Gastrocnemius medialis (tissue), 4 donors: Measurements from ENCODE around the gene GSK3A.

Experiments used
- CTCF ChIP-seq, 5 experiments: fragments of 450-650 bp in 3 of 5; fragments of 200-600 bp in 2 of 5; sonication (generic) in 2 of 5; IDR thresholded peaks in 4 of 5; conservative IDR thresholded peaks in 1 of 5; 1 replicate in 4 of 5; 2 replicates in 1 of 5; pipeline ENCODE4 v1.5.1; 2016 to 2019; ENCODE audit warnings: antibody characterized with exemption in 5 of 5, mild to moderate bottlenecking in 3 of 5, moderate library complexity in 3 of 5
- POLR2A ChIP-seq, 2 donors: fragments of 450-650 bp; IDR thresholded peaks; one replicate each; pipeline ENCODE4 v1.6.1; 2017; ENCODE audit warnings: antibody characterized with exemption in 2 of 2, mild to moderate bottlenecking in 2 of 2, moderate library complexity in 2 of 2

GRCh38 chr19:42287017-42287826 lies 44.8 kb upstream of the GSK3A start:
- TF ChIP-seq CTCF (IDR thresholded peaks at IDR 0.05 in 4 of 5, conservative IDR thresholded peaks at IDR 0.05 in 1 of 5) (no peak), POLR2A (IDR thresholded peaks at IDR 0.05) (no peak)
